Pulmonary artery endothelial cell (primary cell): ENCODE measurements around the gene DRC7. TPM values are rescaled to one million over a fixed set of nuclear protein-coding genes. Genes with fewer than 3 reads are reported as not detected.
A peak's percentile ranks its signal among the peaks of the same experiment; 100 is the strongest.
"Not testable (repeated sequence)": the region's sequence is repeated elsewhere in the genome, so short reads cannot be mapped to it uniquely, and the experiment has no call there.

Source experiments
- DNase-seq: peaks from one replicate; pipeline ENCODE4 v3.0.0-alpha.2; 2011; ENCODE audit warnings: low read depth, low spot score
- total RNA-seq: library from RNA; depleted of rRNA; stranded (reverse); fragments of >200 nt; gene quantifications from 2 replicates; pipeline ENCODE4 v1.2.3, GENCODE V29; 2014

The DRC7 gene
- total RNA-seq, 1 donor from 2014 or later, result 0.13 TPM

DNA sequence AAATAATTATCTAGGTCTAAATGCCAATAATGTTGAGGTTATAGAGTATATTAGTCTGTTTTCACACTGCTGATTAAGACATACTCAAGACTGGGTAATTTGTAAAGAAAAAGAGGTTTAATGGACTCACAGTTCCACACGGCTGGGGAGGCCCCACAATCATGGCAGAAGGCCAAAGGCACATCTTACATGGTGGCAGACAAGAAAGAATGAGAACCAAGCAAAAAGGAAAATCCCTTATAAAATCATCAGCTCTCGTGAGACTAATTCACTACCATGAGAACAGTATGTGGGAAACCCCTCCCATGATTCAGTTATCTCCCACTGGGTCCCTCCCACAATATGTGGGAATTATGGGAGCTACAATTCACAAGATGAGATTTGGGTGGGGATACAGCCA is 38.1 kb downstream of the DRC7 start:
- DNase-seq, result no peak

DNA sequence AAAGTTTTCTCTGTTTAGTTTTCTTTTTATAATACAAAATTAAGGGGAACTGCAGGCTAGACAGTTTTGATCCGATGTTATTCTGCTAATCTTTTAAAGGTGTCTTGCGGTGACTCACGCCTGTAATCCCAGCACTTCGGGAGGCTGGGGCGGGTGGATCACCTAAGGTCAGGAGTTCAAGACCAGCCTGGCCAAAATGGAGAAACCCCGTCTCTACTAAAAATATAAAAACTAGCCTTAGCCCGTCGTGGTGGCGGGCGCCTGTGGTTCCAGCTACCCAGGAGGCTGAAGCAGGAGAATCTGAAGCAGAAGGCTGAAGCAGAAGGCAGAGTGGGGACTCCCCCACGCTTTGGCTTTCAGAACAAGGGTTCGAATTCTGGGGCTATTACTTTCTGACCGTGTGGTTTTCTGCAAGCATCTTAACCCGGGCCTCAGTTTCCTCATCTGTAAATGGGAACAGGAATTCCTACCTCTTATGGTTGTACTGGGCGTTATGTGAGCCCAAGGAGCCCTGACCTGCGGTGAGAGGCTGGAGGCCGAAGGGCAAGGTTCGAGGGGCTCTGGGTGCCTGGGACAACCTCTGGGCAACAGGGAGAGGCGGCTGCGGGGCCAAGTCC is 39.8 kb downstream of the DRC7 start:
- DNase-seq, result no peak

DNA sequence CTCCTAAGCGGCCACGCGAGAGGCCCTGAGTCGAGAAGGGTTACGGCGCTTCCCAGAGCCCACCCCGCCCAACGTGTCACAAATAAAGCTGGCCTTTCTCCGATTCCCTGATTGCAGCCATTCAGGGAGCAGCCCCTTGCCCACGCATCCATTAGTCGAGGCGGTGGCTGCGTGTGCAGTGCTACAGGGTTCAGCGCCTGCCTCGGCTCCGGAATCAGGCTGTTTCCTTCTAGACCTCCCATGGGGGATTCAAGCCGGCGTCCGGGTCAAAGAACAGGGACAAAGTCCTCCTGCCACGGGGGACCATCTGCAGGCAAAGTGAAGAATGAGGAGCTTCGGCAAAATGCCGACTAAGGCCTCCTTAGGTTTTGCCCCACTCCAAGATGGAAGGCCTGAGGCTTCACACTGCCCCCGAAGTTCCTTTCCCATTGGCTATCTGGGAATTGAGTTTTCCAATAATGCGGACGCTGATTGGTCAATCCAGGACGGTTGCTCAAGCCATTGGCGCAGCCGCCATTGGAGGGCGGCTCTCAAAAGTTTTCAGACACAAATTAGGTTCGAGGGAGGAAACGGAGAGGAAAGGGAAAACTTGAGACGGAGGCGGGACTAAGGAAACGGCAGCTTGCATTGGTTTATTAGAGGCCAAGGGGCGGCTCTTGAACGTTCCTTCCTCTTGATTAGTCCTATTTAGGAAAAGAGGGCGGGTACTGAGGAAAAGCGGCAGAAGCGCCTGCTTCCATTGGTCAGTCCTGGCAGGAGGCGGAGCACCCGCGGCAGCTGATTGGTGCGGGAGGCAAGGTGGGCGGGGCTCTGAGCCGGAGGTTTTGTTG is 40.5 kb downstream of the DRC7 start:
- DNase-seq, result peak; percentile 100

DNA sequence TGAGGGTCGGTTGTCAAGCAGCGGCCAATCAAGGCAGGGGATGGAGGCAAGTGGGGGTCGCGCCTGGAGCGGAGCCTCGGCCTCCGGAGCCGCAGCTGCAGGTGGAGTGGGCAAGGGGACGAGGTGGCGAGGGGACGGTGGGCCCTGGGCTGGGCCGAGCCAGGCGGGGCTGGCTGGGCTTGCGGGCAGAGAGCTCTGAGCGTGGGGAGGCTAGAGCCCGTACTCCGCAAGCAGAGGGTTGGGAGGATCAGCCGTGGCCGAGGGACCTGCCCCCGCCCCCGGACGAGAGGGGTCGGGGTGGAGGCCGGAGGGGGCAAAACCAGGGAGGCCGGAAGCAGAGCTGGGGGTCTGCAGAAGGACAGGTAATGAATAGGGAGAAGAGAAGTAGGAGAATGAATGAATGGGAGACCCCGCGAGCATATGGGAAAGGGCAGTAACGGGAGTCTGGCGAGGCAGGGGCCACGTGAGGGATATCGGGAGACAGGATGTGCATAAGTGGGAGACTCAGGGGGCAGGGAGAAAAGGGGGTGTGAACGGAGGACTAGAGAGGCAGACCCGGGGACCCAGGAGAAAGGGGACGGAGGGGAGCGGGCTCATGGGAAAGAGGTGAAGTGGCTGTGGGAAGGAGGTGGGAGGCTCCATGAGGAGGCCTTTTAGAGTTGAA is 41.3 kb downstream of the DRC7 start, which contains the start of gene KATNB1:
Gene KATNB1 (plus strand): TSS at position 16 of the 664 bp plus-strand sequence. CDS start 1,474 bp downstream, outside the sequence.
- DNase-seq, result no peak

DNA sequence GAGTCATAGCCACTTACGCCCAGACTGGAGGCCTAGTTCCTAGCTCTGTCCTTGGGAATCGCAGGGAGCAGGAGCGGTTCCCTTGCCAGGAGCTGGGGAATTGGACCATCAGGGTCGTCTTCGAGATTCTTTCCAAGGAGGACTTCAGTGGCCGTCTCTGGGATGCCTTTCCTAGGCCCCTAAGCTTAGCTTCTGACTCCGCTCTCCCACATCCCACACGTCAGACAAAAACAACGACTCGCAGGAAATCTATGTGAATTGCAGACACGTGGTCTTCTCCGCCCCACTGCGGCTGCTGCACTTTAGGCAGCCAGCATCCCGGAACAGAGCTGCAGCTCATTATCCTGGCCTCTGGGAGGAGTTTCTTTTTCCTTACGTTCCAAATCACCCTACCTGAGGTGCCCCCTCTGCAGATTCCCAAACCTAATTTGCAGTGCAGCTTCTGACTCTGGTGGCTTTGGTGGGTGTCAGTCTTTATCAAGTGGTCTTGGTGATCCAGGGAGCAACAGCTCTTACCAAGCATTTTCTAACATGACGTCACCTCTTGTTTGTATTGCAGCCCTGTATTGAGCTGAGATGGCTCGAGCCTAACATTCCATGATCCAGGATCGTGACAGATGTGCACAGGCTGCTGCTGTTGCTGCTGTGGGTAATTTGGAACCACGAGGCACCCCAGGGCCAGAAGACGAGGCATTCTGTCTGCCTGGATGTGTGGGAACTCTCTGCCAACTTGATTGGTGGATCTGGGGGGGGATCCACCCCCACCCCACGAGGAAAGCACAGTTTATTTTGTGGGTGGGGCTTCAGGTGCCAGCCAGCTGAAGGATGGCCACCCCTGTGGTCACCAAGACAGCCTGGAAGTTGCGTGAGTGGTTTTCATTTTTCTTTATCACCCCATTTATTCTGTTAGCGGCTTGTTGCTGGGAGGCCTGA is 42.1 kb downstream of the DRC7 start:
- DNase-seq, result peak; percentile 36

DNA sequence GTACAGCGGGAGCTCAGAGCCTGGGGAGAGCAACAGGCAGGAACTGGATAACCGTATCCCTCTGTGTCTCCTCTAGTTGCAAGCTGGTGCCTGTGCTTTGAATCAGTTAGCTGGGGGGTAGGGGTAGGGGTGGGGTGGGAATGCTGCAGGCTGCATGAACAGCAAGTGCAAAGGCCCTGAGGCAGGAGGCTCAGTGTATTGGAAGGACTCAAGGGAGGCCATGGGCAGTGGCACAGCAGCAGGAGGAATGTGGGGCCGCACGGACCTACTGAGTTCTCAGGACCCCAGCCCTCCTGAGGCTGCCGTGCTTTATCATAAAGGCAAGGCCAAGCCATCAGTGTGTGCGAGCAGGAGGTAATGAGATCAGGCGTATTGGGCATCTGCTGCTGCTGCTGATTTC is 44.2 kb downstream of the DRC7 start:
- DNase-seq, result no peak

DNA sequence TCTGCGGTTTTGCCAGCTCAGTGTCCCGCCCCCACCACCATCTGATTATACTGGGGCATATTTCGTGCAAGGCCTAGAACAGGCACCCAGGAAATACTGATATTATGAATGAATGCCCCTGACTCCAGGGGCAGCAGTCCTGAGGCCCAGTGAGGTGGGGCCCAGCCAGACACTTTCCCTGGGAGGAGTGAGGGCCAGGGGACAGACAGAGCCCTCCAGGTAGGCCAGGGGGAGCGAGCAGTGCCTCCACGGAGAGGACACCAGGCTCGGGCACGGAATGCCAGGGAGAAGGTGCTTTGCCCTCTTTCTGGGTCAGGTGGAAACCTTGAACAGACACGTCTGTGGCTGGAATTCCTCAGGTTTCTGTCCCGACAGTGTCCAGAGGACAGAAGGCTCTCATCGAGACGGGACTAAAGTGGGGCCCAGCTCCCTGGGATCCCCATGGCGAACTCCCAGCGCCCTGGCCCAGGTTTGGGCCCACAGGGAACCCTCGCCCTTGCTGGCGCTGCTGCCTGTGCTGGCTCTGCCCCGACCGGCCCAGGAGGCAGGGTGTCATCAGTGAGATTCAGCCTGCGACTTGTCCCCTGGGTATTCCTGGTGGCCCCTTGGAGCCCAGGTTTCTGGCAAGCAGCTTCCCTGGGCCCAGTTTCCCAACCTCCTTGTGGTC is 45.3 kb downstream of the DRC7 start:
- no peak for DNase-seq

DNA sequence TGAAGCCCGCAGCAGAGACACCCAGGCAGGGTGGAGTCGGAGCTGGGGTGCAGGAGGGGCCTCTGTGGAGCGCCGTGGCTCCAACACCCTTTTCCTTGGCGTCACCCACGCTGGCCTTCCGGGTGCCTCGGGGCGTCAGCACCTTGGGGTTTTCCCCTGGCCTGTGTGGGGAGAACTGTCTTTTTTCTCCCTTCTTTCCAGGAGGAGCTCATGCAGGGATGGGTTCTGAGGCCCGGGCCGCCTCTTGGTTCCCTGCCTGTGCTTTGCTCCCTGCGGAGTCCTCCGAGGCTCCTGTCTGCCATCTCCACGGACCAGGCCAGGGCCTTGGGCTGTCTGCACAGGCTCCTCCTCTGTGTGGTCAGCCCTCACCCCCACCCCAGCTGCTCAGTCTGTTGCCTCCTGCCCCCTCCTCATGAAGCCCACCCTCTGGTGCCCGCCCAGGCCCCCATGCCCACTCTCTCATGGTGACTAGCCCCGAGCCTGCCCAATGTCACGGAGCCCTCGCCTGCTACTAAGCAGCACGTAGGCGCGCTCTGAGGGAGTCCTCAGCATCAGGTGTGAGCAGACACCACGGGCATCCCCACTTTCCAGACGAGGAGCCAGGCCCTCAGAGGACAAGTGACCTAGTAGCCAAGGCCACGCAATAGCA is 45.9 kb downstream of the DRC7 start:
- DNase-seq, result no peak

DNA sequence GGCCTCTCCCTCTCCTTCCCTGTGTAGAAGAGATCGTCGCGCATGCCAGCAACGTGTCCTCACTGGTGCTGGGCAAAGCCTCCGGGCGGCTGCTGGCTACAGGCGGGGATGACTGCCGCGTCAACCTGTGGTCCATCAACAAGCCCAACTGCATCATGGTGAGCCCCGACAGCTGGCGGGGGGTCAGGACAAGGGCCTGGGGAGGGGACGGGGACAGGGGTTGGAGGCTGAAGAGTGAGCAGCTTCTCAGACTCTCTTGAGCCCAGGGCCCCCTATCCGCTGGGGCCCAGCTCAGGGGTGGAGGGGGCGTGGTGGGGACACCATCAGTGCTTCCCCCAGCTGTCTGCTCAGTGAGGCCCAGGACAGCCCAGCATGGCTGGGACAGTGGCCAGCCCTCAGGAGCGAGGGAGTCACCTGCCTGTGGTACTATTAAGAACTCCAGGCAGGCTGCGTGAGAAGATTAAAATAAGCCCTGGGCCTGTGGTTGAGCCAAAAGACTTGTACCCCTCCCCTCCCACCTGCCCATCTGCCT is 47.1 kb downstream of the DRC7 start:
- DNase-seq, result no peak

DNA sequence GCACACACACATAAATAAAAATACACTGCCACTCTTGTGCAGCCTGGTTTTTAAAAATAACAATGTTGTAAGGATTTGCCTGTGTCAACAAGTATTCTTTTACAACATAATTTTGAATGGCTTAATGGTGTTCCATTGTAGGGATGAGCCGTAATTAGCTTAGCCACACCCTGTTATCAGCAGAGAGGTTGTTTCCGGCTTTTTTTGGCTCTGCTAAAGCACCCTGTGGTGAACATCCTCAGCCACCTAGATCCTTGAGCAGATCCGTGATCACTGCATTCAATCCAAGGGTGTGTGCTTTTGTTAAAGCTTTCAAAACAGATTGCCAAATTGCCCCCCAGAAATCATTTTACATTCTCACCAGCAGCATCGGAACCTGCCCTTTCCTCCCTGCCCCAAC is 47.9 kb downstream of the DRC7 start:
- no peak for DNase-seq

DNA sequence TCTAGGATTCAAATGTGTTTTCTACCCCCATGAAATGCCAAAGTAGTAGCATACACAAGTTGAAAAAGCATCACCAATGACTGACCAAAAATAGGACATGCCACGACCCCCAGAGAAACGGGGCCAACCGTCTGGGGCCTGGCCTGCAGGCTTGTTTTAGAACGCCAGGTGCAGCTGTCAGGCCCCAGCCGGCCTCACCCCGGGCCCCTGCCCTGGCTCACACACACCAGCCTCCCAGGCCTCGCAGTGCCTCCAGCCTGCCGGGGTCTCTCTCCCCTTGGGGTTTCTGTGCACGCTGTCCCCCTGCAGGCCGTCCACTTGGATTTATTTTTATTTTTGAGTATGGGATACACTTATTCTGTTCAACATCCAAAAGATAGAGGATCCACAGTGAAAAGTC is 48.9 kb downstream of the DRC7 start:
- DNase-seq, result no peak

DNA sequence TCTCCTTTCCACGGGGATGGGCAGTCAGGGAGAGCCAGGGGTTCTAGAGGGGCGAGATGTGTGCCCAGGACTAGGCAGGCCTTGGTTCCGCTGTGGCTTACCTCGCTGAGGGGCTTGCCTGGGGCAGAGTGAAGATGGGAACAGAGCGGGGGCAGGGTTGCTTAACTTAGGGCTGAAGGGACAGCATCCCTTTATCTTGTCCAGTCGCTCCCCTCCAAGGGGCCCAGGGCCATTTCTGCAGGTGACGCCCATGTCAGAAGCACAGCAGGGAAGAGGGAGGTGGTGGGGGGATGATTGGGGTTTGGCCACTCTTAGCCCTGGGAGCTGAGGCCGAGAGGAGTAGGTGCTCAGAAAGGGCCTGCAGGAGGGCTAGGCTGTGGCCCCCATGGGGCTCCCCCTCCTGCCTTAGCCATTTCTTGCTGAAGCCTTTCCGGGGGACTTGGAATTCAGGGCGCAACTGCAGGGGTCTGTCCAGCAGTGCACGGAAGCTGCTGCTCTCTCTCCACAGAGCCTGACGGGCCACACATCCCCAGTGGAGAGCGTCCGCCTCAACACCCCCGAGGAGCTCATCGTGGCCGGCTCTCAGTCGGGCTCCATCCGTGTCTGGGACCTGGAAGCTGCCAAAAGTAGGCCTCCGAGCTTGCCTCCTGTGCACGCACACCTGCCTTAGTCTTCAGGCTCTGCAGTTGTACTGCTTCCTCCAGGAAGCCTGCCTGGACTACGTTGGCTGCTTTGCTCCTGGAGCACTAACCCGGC is 49.5 kb downstream of the DRC7 start:
- no peak for DNase-seq

DNA sequence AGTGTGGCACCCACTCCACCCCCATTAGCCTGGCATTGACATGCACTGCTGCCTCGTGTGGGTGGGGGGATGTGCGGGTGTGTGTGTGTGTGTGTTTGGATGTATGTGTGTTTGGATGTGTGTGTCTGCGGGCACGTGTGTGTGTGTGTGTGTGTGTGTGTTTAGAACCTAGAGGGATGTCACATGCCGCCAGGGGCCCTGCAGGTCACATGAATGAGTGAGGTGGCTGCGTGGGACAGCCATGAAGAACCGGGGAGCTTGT is 50.0 kb downstream of the DRC7 start:
- no peak for DNase-seq

DNA sequence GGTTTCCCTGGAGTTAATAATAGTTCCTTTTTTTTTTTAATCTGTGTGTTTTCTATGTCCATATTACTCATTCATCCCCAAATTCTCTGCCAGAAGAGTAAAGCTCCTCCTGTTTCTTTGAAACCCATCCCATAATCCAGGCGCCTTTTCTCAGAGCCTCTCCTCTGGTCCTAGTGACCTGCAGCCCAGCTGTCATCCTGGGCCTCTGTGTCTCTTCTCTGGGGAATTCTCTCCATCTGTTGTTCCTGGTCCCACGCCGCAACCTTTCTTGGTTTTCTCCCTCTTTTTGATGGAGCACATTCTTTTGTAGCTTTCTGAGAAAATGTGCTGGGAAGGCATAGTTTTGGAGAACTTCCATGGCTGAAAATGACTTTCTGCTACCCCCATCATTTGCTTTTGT is 51.2 kb downstream of the DRC7 start:
- no peak for DNase-seq

DNA sequence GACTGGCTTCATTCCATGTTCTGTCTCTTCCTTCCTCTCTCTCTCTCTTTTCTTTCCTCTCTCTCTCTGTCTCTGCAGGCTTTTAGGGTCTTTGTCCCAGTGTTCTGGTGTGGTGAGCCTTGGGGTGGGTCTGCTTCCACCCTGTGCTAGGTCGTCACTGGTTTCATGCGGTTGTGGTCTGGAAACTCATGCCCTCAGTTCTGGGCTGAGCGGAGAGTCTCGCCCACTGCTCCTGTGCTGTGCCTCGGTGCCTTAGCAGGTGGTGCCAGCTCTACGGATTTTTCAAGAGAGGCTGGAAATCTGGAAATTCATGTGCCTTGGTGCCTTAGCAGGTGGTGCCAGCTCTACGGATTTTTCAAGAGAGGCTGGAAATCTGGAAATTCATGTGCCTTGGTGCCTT is 51.7 kb downstream of the DRC7 start:
- not testable (repeated sequence) for DNase-seq

DNA sequence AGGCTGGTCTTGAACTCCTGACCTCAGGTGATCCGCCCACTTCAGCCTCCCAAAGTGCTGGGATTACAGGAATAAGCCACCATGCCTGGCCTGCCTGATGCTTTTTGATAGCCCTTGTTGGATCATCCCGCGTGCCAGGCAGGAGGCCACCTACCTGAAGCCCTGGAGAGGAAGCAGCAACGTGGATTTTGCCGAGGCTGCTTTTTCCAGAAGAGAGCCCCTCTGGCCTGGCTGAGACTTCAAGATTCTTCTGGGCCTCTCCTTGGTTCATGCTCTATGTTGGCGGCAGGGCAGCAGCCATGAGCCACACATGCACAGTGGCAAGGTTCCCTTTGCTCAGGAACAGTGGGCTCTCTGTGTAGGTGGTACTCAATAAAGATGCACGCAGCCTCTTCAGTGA is 52.5 kb downstream of the DRC7 start:
- DNase-seq, result no peak

DNA sequence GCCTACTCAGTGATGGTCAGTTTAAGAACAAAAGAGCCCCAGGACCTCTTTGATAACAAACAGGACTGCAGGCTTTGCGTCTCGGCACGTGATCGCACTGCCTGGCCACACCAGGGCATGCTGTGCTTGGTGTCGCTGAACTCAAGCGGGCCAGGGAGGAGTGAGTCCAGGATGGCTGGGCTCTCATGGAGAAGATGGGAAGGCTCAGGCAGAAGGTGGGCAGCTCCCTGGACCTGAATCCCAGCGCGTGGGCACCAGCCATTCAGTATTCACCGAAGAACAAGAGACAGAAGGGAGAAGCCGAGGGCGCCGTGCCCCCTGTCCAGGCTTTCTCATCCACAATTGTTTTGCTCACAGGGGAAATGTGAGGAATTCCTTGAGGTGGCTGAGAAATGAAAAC is 52.9 kb downstream of the DRC7 start:
- no peak for DNase-seq

DNA sequence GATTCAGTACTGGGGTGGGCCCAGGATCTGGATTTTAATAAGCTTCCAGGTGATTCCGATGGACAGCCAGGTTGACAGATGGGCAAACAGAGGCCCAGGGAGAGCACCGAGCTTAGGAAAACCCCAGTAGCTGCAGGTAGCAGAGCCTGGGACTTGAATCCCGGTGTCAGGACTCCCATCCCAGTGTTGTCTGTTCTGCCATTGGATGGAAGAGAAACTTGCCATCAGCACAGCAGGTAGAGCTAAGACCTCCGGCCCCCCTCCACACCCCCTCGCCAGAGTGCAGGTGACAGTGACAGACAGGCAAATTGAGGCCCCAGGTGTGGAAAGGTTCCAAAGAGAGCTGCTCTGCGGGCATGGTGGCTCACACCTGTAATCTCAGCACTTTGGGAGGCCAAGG is 53.4 kb downstream of the DRC7 start:
- no peak for DNase-seq

DNA sequence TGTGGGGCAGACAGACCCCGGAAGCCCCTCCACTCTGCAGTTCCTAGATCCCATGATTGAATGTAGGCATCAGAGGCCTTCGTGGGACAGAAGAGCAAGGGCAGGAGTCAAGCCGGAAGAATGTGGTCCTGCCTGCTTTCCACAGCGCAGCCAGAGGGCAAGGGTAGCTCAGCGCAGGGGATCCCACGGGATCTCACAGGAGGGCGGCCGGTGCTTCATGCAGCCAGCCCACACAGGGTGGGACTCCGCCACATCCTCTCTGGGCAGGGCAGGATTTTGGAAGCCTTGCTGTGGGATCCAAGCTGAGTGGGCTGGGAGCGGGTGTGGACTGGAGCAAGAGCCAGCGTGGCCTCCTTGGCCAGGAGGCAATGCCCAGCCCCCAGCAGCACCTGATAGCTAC is 54.0 kb downstream of the DRC7 start:
- no peak for DNase-seq
